Measurements from ENCODE around the gene TARS3.

DNA sequence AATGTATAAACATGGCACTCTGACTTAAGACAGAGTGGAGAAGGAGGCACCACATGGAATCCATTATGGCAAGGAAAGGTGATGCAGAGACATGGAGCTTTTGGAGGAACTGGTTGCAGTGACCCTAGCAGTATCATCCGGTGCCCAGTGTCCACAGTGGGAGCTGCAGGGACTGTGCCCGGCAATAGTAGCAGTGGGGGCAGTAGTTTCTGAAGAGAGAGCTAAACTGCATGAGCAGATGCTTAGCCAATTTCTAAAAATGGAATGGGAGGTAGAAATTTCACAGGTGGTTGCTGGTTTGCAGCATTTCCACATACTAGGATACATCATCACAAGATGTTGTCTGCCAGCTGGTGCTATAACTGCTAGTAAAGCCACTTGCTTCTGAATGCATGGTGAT is 64.3 kb downstream of the TARS3 start:
- TF ChIP-seq, protein P1, sequence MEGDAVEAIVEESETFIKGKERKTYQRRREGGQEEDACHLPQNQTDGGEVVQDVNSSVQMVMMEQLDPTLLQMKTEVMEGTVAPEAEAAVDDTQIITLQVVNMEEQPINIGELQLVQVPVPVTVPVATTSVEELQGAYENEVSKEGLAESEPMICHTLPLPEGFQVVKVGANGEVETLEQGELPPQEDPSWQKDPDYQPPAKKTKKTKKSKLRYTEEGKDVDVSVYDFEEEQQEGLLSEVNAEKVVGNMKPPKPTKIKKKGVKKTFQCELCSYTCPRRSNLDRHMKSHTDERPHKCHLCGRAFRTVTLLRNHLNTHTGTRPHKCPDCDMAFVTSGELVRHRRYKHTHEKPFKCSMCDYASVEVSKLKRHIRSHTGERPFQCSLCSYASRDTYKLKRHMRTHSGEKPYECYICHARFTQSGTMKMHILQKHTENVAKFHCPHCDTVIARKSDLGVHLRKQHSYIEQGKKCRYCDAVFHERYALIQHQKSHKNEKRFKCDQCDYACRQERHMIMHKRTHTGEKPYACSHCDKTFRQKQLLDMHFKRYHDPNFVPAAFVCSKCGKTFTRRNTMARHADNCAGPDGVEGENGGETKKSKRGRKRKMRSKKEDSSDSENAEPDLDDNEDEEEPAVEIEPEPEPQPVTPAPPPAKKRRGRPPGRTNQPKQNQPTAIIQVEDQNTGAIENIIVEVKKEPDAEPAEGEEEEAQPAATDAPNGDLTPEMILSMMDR (IDR thresholded peaks at IDR 0.05) = no peak
- no peak for TF ChIP-seq POLR2A (IDR thresholded peaks at IDR 0.05)

Measured in Peyer's patch (tissue), 4 donors.